CD4-positive, alpha-beta T cell (primary cell): Measurements from ENCODE around the gene TAC3. TPM values are rescaled to one million over a fixed set of nuclear protein-coding genes. Genes with fewer than 3 reads are reported as not detected.

ENCODE experiments used
- ATAC-seq: fragments of 200-7000 bp; cut with Tn5 transposase; one replicate; pipeline ENCODE4 v1.10.0; 2022; ENCODE audit warnings: mild to moderate bottlenecking; ENCODE audit not compliant: poor library complexity
- CTCF ChIA-PET: fragments of 350-600 bp; sonication (Branson Sonifier 250); formaldehyde crosslinking; loops from one replicate; lab custom pipeline; 2021; ENCODE audit warnings: antibody characterized with exemption, inconsistent platforms; lab: Charles Lee
- POLR2A ChIA-PET: fragments of 350-600 bp; sonication (Branson Sonifier 250); formaldehyde crosslinking; loops from one replicate; lab custom pipeline; 2021; ENCODE audit warnings: antibody characterized with exemption, inconsistent platforms; lab: Charles Lee
- DNase-seq, 14 experiments: peaks; one replicate each; pipeline ENCODE4 v3.0.0-alpha.2; 2013 to 2020; ENCODE audit warnings: mixed read lengths in 2 of 14
- H3K27ac ChIP-seq, 2 donors: one replicate each; pipeline versions ENCODE4 v1.5.1 to v1.7.0; 2013; ENCODE audit warnings: low read length in 2 of 2, low read depth in 1 of 2, mild to moderate bottlenecking in 1 of 2
- H3K27me3 ChIP-seq, 2 experiments: 1 replicate in 1 of 2; 2 replicates in 1 of 2; pipeline versions ENCODE4 v1.6.1 to v1.7.0; 2013; ENCODE audit warnings: low read length in 2 of 2, control low read depth in 1 of 2, mild to moderate bottlenecking in 1 of 2, moderate library complexity in 1 of 2; ENCODE audit not compliant: insufficient read depth in 2 of 2, control insufficient read depth in 1 of 2
- H3K36me3 ChIP-seq: one replicate; pipeline ENCODE4 v1.6.1; 2013; ENCODE audit warnings: low read length, control low read depth; ENCODE audit not compliant: insufficient read depth
- H3K4me1 ChIP-seq: one replicate; pipeline ENCODE4 v1.6.1; 2013; ENCODE audit warnings: low read length, control low read depth; ENCODE audit not compliant: insufficient read depth
- H3K4me3 ChIP-seq: one replicate; pipeline ENCODE4 v1.5.1; 2013; ENCODE audit warnings: mild to moderate bottlenecking, low read length, moderate library complexity
- H3K9me3 ChIP-seq, 2 experiments: 1 replicate in 1 of 2; 2 replicates in 1 of 2; pipeline versions ENCODE4 v1.6.1 to v1.7.0; 2013; ENCODE audit warnings: low read length in 2 of 2, mild to moderate bottlenecking in 2 of 2, control low read depth in 1 of 2, moderate library complexity in 1 of 2; ENCODE audit not compliant: control insufficient read depth in 1 of 2, insufficient read depth in 1 of 2
- H3K27ac Mint-ChIP-seq: one replicate; pipeline ENCODE4 v1.8.0; 2020; ENCODE audit warnings: mixed read lengths
- H3K27me3 Mint-ChIP-seq: one replicate; pipeline ENCODE4 v1.8.0; 2021; ENCODE audit warnings: mixed read lengths
- H3K36me3 Mint-ChIP-seq: one replicate; pipeline ENCODE4 v1.8.0; 2021; ENCODE audit warnings: low read depth, mixed read lengths
- H3K4me1 Mint-ChIP-seq: one replicate; pipeline ENCODE4 v1.8.0; 2021; ENCODE audit warnings: low read depth, mixed read lengths
- H3K4me3 Mint-ChIP-seq: one replicate; pipeline ENCODE4 v1.8.0; 2020; ENCODE audit warnings: mild to moderate bottlenecking, mixed read lengths
- H3K9me3 Mint-ChIP-seq: one replicate; pipeline ENCODE4 v1.8.0; 2020; ENCODE audit warnings: mixed read lengths
- CTCF ChIP-seq: fragments of 200-600 bp; IDR thresholded peaks from one replicate; pipeline ENCODE4 v1.8.0; 2022; ENCODE audit warnings: antibody characterized with exemption, mild to moderate bottlenecking
- intact Hi-C, 2 experiments: fragments of 100-400 bp; cut with DNase I in 1 of 2; cut with micrococcal nuclease in 1 of 2; formaldehyde crosslinking; loops; one replicate each; pipeline versions ENCODE4 v1.15.1 to v1.9.0; 2023 to 2025; cut with DNase I, micrococcal nuclease
- total RNA-seq, 174 experiments: library from RNA in 2 of 174; stranded (reverse) in 2 of 174; gene quantifications; one replicate each; pipeline ENCODE4 v1.2.3 and lab custom pipeline; 2021 to 2026

The TAC3 gene
- total RNA-seq, 2 experiments from 2014 or later: not detected

GRCh38 chr12:56990648-56991318 is 25.5 kb downstream of the TAC3 start:
- Mint-ChIP-seq H3K27me3 (no peaks in the 10 kb centered on the region), H3K4me1 (peaks cover 14% of the 10 kb centered on the region), H3K27ac (no peak overlapping the region), H3K4me3 (no peak overlapping the region), H3K36me3 (peaks cover 1% of the 10 kb centered on the region), H3K9me3 (no peaks in the 10 kb centered on the region)
- Histone ChIP-seq H3K27ac (no peak overlapping the region), H3K27me3 (no peaks in the 10 kb centered on the region), H3K9me3 (no peaks in the 10 kb centered on the region), H3K4me1 (peaks cover 18% of the 10 kb centered on the region), H3K4me3 (no peak overlapping the region), H3K36me3 (no peaks in the 10 kb centered on the region)
- no peak for ATAC-seq
- ChIA-PET CTCF (no interaction called here), POLR2A (no interaction called here)
- DNase-seq: no peak
- no peak for TF ChIP-seq CTCF
- intact Hi-C loops: no loop called here

- Histone ChIP-seq H3K4me1 (peaks cover 18% of the 10 kb centered on the region), H3K9me3 (no peaks in the 10 kb centered on the region), H3K36me3 (no peaks in the 10 kb centered on the region), H3K27ac (no peak overlapping the region), H3K4me3 (no peak overlapping the region), H3K27me3 (no peaks in the 10 kb centered on the region)
- intact Hi-C loops: loop anchor here (5.0 kb wide), 2 partner anchors 153 to 478 kb away; no protein-coding TSS in a partner anchor
- Mint-ChIP-seq H3K36me3 (no peaks in the 10 kb centered on the region), H3K9me3 (no peaks in the 10 kb centered on the region), H3K27me3 (no peaks in the 10 kb centered on the region), H3K27ac (no peak overlapping the region), H3K4me1 (peaks cover 14% of the 10 kb centered on the region), H3K4me3 (no peak overlapping the region)
- no peak for TF ChIP-seq CTCF
- CTCF ChIA-PET: interaction anchor here (1.3 to 1.8 kb wide), 2 partner anchors 11 to 79 kb away, joined by 4 to 6 read pairs; no protein-coding TSS in a partner anchor
- ATAC-seq (no peak), DNase-seq (no peak)
- POLR2A ChIA-PET: no interaction called here
These were observed 26.3 kb downstream of the TAC3 start for GRCh38 chr12:56989861-56990610.

GRCh38 chr12:56988207-56988739 is 28.1 kb downstream of the TAC3 start:
- no peaks in the 10 kb centered on the region for H3K36me3 ChIP-seq
- peaks cover 18% of the 10 kb centered on the region for H3K4me1 ChIP-seq
- H3K9me3 Mint-ChIP-seq: no peaks in the 10 kb centered on the region
- H3K27ac Mint-ChIP-seq: no peak overlapping the region
- no peak overlapping the region for H3K4me3 Mint-ChIP-seq
- H3K27me3 ChIP-seq: no peaks in the 10 kb centered on the region
- H3K9me3 ChIP-seq: no peaks in the 10 kb centered on the region
- TF ChIP-seq CTCF: no peak
- CTCF ChIA-PET: interaction anchor here (0.6 to 2.6 kb wide), 8 partner anchors 13 to 235 kb away, joined by 3 to 7 read pairs (median 4); partner anchors contain the start of genes NEMP1 and PRIM1
- no peak overlapping the region for H3K27ac ChIP-seq
- H3K4me1 Mint-ChIP-seq: peaks cover 14% of the 10 kb centered on the region
- no peak for ATAC-seq
- intact Hi-C loops: loop anchor here (5.0 kb wide), 2 partner anchors 151 to 476 kb away; no protein-coding TSS in a partner anchor
- H3K27me3 Mint-ChIP-seq: no peaks in the 10 kb centered on the region
- no peaks in the 10 kb centered on the region for H3K36me3 Mint-ChIP-seq
- H3K4me3 ChIP-seq: no peak overlapping the region
- POLR2A ChIA-PET: no interaction called here
- DNase-seq: peak in 1 of 14 experiments; percentile 11
